ENCODE measurements around the gene SLU7.
A peak's percentile ranks its signal among the peaks of the same experiment; 100 is the strongest.
"Not testable (repeated sequence)": the region's sequence is repeated elsewhere in the genome, so short reads cannot be mapped to it uniquely, and the experiment has no call there.

The SLU7 gene

GRCh38 chr5:160452036-160452435 lies 33.2 kb upstream of the SLU7 start:
- H3K4me3 ChIP-seq: no peak overlapping the region
- H3K27ac ChIP-seq: no peak overlapping the region

GRCh38 chr5:160451281-160451680 lies 32.4 kb upstream of the SLU7 start:
- no peak overlapping the region for H3K27ac ChIP-seq
- no peak overlapping the region for H3K4me3 ChIP-seq

GRCh38 chr5:160450164-160450932 lies 31.5 kb upstream of the SLU7 start:
- Histone ChIP-seq H3K4me3 (no peak overlapping the region), H3K27ac (no peak overlapping the region)

GRCh38 chr5:160449458-160449857 lies 30.6 kb upstream of the SLU7 start:
- H3K27ac ChIP-seq: no peak overlapping the region
- no peak overlapping the region for H3K4me3 ChIP-seq

GRCh38 chr5:160448886-160449285 lies 30.0 kb upstream of the SLU7 start:
- Histone ChIP-seq H3K27ac (no peak overlapping the region), H3K4me3 (no peak overlapping the region)

GRCh38 chr5:160445751-160446150 lies 26.9 kb upstream of the SLU7 start:
- H3K4me3 ChIP-seq: no peak overlapping the region

GRCh38 chr5:160445132-160445531 lies 26.3 kb upstream of the SLU7 start:
- no peak overlapping the region for H3K4me3 ChIP-seq
- H3K27ac ChIP-seq: no peak overlapping the region

More at GRCh38 chr5:160445751-160446150, 26.9 kb upstream of the SLU7 start:
- no peak overlapping the region for H3K27ac ChIP-seq

- Histone ChIP-seq H3K27ac (no peak overlapping the region), H3K4me3 (no peak overlapping the region)
Measured at GRCh38 chr5:160444407-160444806, 25.5 kb upstream of the SLU7 start.

- Histone ChIP-seq H3K4me3 (no peak overlapping the region), H3K27ac (peak overlapping the region in 1 of 21 experiments; percentile 25)
Measured at GRCh38 chr5:160442824-160443431, 24.0 kb upstream of the SLU7 start.

GRCh38 chr5:160441311-160441781 lies 22.5 kb upstream of the SLU7 start:
- Histone ChIP-seq H3K27ac (peak overlapping the region in 1 of 21 experiments; percentile 32), H3K4me3 (no peak overlapping the region)

- Histone ChIP-seq H3K27ac (peak overlapping the region in 15 of 21 experiments; percentile 20 to 75 (median 58)), H3K4me3 (peak overlapping the region; percentile 11 to 39 (median 28))
Measured at GRCh38 chr5:160439205-160439600, 20.3 kb upstream of the SLU7 start.

- H3K27ac ChIP-seq: peak overlapping the region in 15 of 21 experiments; percentile 20 to 75 (median 58)
- H3K4me3 ChIP-seq: peak overlapping the region; percentile 11 to 39 (median 28)
Measured at GRCh38 chr5:160438316-160439204, 19.7 kb upstream of the SLU7 start.

GRCh38 chr5:160437271-160437670 lies 18.4 kb upstream of the SLU7 start:
- Histone ChIP-seq H3K27ac (no peak overlapping the region), H3K4me3 (no peak overlapping the region)

- not testable (repeated sequence) for H3K4me3 ChIP-seq, H3K27ac ChIP-seq
Measured at GRCh38 chr5:160436661-160437060, 17.8 kb upstream of the SLU7 start.

GRCh38 chr5:160436017-160436416 lies 17.1 kb upstream of the SLU7 start:
- Histone ChIP-seq H3K27ac (no peak overlapping the region), H3K4me3 (no peak overlapping the region)

GRCh38 chr5:160435532-160435931 lies 16.7 kb upstream of the SLU7 start:
- H3K27ac ChIP-seq: no peak overlapping the region

GRCh38 chr5:160434022-160434531 lies 15.2 kb upstream of the SLU7 start:
- Histone ChIP-seq H3K27ac (no peak overlapping the region), H3K4me3 (no peak overlapping the region)

More at GRCh38 chr5:160435532-160435931, 16.7 kb upstream of the SLU7 start:
- H3K4me3 ChIP-seq: no peak overlapping the region

- Histone ChIP-seq H3K27ac (no peak overlapping the region), H3K4me3 (no peak overlapping the region)
Measured at GRCh38 chr5:160432787-160433186, 13.9 kb upstream of the SLU7 start.

- H3K27ac ChIP-seq: no peak overlapping the region
- no peak overlapping the region for H3K4me3 ChIP-seq
Measured at GRCh38 chr5:160432196-160432595, 13.3 kb upstream of the SLU7 start.

GRCh38 chr5:160427607-160428006 lies 8.7 kb upstream of the SLU7 start:
- no peak overlapping the region for H3K4me3 ChIP-seq
- H3K27ac ChIP-seq: no peak overlapping the region

Data from skin epidermis (tissue), 12 donors.